HT1080 (cell line): ENCODE measurements around the gene EEF1A2. TPM values are rescaled to one million over a fixed set of nuclear protein-coding genes. Genes with fewer than 3 reads are reported as not detected.

Experiments used
- DNase-seq: peaks from one replicate; pipeline ENCODE4 v3.0.0-alpha.2; 2015; ENCODE audit warnings: low read depth
- total RNA-seq: library from RNA; depleted of rRNA; stranded (reverse); fragments of >200 nt; shearing (Covaris generic); gene quantifications from 2 replicates; pipeline ENCODE4 v1.2.3, GENCODE V29; 2014

The EEF1A2 gene
- total RNA-seq, 1 experiment from 2014 or later, result 276 TPM

DNA sequence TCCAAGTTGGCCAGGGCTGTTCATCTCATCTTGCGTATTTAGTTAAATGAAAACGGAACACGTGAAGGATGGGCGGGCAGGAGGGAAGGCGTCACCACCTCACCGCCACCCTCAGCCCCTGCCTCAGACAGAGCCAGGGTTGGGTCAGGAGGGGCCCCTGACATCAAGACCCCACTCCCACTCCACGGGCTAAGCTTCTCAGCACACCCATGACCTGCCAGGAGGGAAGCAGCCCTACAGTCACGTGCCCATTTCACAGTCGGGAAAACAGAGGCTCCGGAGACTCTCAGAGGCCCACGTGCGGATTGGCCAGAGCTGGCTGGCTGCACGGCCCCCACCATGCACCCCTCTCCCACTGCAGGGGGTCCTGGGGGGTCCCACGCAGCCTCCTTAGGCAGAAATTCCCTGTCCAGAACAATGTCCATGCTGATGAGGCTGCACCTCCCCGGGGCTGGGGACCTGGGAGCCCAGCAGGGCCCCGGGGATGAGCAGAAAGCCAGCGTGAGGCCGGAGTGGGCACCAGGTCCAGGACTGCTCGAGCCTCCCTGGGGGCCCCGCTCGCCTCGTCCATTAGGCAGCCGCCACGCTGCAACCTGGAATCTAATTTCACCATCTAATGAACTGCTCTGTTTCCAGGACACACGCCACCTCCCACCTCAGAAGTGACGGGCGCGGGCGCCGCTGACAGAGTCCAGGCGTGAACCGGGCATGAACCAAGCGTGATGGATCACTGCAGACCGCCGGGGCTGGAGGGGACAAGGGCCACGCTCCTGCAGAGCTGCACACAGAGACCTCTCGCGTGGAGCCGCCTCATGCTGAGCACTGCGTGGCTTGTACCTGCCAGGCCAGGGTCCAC, 42.2 kb downstream of the EEF1A2 start:
- no peak for DNase-seq

DNA sequence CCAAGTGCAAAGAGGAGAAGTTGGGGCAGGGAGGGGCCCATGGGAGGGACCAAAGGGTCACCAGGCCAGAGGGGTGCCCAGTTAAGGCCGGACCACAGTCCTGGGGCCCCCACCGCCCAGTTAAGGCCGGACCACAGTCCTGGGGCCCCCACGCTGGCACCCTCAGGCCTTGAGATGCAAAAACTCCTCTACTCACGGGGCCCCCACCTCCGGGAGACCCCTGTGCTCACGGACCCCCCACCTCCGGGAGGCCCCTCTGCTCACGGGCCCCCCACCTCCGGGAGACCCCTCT, 43.4 kb downstream of the EEF1A2 start:
- DNase-seq, result no peak

DNA sequence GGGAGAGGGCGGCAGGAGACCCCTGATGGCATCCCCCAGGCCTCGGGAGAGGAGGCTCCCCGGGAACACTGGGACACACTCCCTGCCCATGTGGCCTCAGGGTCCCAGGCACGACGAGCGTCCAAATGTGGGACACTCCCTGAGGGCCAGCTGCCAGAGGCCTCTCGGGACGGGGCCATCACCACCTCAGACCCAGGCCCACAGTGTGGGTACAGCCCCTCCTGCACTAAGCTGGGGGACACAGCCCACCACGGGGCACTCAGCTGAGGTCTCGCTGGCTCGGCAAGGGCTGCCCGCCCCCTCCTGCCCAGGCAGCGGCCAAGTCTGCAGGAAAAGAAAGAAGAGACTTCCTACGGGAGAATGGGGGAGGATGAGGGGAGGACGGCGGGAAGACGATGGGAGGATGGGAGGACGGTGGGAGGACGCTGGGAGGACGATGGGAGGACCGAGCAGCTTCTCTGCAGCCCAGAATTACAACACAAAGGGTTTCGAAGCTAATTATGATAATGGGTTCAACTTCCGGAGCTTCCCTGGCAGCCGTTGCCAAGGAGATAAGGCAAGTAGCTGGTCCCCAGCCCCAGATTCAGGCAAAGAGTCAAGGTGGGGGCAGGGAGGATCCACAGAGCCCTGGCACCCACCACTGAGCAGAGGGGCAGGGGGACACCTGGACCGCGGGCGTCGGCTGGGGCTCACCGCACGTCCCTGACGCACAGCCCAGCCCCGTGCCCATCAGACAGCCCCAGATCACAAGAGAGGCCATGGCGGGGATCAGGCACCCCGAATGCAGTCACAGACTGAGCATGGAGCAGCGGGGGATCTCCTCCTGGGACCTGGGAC, 43.9 kb downstream of the EEF1A2 start:
- no peak for DNase-seq

DNA sequence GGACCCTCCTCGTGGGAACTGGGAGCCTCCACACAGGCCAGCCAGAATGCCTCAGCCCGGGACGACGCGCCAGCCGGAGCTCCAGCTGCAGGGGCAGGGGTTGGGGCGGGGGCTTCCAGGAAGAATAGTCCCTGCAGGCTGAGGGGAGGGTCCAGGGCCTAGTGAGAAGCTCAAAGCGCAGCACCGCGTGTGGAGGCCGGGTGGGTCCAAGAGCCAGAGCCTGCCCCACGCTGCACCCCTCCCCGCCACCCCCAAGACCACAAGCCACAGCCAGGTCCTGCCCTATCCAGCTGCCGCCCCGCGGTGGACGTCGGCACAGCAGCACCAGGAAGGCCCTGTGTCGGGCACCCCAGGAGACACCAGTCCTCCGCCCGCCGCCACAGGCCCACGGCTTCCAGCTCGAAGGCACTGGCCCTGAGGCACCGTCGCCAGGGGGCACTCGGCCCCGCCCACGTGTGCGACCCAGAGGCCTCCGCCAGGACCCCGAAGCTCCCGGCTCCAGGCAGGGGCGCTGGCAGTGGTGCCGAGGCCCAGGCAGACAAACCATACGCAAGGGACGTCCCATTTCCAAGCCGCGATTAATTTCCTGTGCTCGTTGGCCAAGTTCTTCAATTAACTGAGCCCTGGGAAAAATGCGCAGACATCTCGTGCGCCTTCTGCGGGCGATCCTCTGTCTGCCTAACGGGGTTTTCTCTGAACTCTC, 45.9 kb downstream of the EEF1A2 start:
- DNase-seq, result no peak

DNA sequence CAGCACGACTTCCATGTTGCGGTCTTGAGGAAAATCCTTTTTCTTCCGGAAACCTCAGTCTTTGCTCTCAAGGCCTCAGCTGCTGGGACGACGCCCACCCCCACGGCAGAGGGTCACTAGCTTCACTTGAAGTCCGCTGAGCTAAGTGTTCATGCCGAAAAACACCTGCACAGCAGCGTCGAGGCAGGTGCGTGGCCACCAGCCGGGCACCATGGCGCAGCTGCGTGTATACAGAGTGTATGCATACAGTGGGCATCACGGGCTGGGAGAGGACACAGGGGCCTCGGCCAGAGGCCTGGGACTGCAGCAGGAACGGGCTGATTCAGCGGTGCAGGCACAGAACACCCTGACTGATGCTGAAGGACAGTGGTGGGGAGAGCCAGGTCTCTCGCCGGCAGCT, 46.5 kb downstream of the EEF1A2 start:
- no peak for DNase-seq

DNA sequence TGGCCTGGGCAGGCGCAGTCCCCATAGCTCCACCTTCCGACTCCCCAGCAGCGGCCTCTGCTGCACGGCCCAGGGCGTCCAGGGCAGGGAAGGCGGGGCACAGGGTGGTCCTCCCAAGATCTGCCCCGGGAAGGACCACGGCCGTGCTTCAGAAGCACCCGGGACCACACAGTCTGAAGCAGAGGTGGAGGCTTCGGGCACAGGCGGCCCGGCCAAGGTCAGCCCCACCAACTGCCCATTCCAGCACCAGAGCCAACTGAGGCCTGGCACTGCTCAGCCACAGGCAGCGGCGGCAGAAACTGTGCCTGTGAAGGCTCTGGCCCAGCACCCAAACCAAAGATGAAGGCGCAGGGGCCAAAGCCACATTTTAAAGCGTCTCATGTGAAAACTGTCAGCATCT, 47.1 kb downstream of the EEF1A2 start:
- no peak for DNase-seq

DNA sequence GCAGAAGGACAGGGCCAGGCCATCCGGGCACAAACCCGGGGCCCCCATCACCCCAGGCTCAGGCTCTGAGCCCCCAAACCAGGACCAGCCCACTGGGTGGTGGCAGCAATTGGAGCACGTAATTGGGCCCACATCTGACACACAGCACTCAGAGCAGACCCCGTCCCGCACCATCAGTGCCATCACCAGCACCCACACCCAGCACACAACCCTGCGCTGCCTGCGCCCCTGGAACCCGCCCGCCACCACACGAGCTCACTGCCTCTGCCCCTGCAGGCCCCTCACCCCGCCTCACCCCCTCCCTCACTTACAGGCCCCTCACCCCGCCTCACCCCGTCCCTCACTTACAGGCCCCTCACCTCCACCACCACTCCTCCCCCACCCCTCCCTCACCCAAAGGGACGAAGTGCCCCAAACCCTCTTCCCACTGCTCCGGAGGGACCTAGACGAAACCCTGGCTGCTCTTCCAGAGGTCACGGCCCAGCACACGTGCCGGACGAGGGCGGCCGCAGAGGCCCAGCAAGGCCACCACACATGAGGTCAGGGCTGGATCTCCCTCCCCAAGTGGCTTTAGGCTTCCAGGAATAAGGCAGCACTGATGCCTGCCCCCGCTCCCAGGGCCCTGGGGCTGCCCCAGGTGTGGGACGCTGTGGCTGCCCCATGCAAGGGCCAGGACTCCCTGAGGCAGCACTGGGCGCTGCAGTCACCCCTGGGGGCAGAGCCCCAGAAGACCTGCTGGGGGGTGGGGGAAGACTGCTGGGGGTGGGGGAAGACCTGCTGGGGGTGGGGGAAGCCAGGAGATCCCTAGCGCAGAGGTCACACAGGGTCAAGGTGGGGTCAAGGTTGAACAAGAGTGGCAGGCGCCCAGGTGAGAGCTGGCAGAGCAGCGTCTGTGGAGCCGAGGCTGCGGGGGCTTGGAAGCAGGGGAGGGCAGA, 48.8 kb downstream of the EEF1A2 start:
- DNase-seq, result no peak

DNA sequence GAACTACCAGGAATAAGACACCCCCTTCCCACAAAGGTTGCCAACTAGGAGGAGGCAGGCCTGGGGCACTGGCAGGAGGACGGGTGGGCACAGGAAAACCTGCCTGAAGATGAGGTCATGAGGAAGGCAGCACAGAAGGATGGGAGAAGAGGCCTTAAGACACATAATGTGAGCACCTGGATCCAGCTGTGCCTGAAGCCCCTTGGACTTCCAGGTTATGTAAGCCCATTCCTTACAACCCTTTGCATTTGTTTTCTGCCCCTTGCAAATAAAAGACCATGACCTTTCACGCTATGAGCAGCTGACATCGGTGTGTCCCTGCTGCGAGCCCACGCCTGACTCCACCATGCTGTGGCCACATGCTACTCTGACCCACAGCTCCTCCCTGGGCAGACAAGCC, 49.9 kb downstream of the EEF1A2 start:
- no peak for DNase-seq

DNA sequence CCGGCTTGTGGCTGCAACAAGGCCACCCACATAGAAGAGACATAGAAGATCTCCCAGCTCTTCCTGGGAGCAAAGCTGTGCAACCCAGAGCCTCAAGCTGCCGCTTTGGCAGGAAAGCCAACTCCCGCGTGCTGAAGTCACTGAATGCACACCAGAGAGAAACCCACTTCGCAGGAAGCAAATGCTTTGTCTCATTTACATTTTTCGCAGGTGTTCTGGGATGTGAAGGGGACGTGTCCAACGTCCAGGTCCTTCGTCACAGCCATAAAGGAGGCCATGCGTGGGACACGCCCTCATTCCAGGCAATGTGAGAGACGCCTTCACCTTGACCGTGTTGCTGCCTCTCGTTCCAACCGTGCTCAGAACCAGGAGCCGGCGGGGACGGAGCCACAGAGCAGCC, 50.9 kb downstream of the EEF1A2 start:
- no peak for DNase-seq

DNA sequence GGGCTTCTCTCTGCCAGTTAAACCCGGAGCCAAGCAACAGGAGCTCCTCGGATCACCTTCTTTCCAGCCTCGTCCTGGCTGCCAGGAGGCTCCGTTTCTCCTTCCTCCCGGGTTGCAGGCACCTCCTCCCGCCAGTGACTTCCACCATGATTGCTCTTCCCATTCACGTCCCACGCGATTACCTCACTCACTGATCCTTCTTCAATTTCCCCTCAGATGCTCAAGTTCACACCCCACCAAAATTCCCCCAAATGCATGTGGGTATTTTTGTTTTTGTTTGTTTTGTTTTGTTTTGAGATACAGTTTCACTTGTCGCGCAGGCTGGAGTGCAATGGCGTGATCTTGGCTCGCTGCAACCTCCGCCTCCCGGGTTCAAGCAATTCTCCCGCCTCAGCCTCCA, 51.6 kb downstream of the EEF1A2 start:
- DNase-seq, result no peak

DNA sequence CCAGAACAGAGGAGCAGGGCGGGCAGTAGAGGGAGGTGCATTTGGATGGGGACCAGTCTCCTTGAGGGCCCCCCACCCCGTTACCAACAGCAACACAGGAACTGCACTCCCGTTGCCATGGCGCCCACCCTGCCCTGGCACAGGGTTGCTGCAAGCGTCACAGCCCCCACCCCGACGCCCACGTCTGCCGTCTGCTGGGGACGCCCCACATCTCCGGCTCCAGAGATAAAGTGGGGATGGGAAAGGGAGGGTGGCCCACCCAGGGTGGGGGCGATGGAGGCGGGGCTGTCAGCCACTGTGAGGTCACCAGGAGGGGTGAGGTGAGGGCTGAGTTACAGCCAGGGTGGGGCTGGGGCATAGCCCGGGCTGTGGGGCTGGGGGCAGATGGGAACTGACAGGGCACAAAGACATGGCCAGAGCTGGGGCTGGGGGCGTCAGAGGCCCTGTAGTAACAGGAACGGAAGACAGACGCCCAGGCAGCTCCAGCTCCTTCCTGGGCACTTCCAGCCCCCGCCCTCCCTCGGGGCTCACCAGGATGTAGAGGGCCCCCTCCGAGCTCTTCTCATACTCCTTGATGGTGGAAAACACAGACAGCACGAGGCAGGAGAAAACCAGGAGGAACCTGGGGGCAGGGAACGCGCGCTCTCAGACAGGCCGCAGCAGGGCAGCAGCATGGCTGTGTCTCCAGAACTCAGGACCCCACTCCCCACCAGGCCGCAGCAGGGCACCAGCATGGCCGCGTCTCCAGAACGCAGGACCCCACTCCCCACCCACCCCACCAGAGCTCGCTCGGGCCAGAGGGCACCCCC, 52.5 kb downstream of the EEF1A2 start:
- no peak for DNase-seq

DNA sequence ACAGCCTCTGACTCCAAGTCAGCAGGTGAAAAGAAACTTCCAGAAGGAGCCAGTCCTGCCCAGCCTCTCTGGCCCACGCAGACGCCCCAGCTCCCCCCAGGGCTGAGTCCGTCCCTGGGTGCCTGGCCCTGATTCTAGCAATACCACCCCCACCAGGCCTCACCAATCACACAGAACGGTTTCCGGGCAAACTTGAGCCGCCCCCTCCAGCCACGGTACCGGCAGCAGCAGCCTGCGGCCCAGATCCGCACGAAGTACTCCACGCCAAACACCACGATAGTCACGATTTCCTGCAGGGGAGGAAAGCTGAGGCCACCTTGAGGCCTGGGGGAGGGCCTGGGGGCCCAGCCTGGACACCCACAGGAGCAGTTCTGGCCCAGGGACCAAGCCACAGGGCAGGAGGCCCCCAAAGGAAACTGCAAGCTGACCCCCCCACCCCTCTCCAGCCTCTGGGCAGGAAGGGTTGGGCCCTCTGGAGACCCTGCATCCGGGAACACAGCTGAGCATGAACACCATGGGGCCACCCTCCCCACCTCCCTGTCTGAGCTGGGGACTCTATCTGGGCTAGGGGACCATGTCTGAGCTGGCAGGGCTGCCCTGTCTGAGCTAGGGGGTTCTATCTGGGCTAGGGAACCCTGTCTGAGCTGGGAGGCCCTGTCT, 53.7 kb downstream of the EEF1A2 start:
- DNase-seq, result no peak

DNA sequence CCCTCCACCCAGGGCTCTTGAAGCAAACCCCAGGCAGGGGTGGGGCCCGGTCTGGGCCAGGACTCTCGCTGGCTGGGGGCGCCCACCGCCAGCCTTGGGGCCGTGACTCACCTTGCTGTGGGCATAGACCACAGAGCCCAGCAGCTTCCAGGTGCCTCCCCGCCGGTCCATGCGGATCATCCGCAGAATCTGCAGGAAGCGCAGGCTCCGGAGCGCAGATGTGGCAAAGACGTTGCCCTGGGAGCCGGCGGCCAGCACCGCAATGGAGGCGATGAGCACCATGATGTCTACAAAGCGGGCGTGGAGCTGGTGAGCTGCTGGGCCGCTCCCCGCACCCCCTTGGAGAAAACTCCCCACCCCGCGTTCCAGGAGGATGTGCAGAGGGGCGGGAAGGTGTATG, 54.3 kb downstream of the EEF1A2 start:
- no peak for DNase-seq

DNA sequence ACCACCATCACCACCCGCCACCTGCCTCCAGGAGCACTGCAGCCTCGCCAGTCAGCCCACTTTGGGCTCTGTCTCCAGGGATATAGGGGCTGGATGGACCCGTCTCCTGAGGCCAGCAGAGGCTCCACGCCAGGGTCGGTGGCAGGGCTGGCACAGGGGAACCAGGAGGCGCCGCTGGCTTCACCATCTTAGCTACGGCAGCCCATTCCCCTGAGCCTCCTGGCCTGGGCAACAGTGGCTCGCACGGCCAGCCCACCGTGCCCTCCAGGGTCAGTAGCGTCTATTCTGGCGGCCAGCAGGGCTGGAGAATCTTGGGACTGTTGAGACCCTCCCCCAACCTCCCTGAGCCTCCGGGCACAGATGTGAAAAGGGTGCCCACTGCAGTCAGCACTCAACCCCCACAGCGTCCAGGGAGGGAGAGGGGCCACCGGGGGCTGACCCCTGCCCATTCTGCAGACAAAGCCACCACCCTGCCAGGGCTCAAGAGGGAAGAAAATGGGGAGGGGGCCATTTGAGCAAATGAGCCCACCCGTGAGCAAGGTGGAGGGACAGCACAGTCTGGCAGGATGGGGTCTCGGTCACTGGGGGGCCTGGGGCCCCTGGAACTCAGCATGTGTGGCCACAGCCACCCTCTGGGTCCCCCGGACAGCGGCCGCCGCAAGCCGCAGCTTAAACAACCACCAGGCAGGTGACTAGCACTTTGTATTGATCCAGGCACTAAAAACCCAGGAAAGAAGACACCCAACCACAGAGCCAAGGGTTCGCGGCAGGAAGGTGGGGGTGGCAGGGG, 55.1 kb downstream of the EEF1A2 start:
- DNase-seq, result no peak

DNA sequence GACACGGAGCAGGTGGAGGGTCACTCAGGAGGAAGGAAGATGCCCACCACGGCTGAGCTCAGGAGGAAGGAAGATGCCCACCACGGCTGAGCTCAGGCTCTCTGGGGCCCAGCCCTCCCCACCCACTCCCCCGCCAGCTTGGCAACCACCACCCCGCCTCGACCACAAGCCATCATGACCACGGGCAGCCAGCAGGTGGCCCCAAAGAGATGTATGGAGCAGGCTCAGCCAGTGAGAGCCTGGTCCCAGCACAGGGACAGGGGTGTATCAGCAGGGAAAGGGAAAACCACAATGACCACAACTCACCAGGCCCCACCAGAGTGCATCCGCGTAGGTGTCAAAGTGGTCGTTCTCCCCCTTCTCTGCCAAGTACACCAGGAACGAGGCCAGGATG, 56.8 kb downstream of the EEF1A2 start:
- peak; percentile 25 for DNase-seq

DNA sequence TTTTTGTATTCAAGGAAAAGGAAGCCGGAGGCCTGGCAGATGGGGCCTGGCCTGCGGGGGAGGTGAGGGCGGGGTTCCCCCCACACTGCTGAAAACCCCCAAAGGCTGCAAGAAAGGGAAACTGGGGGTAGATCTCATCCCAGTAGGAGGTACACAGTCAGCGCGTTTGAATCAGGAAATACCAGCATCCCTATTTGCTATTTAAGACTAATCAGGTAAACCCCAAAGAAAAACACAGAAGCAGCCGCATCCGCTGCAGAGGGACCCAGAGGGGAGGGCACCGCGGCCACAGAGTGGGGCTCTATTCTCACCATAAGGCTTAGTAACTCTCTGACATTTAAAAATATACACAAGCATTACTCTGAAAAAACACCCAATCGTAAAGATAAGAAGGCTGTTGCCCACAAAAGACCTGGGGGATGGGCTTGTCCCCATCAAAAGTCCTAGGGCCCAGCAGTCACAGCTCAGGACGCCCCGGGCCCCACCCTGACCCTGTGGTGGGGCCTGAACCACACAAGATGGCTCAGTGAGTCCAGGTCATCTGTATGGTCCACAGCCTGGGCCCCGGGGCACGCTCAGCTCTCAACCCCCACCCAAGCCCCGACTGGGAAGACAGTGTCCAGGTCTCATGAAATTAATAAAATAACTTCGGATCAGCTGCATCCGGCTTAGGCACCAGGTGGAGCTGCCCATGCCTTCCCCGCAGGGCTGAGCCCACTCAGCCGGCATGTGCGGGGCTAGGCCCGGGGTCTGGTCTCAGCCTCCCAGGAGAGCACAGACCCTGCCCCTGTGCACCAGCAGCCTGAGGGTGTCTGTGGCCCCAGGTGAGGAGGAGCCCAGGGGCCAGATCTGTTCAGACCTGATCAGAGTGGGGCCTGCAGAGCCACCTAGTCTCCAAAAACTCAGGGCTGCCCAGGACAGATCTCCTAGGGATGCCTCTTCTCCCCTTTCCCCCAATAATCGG, 57.5 kb downstream of the EEF1A2 start:
- DNase-seq, result no peak

DNA sequence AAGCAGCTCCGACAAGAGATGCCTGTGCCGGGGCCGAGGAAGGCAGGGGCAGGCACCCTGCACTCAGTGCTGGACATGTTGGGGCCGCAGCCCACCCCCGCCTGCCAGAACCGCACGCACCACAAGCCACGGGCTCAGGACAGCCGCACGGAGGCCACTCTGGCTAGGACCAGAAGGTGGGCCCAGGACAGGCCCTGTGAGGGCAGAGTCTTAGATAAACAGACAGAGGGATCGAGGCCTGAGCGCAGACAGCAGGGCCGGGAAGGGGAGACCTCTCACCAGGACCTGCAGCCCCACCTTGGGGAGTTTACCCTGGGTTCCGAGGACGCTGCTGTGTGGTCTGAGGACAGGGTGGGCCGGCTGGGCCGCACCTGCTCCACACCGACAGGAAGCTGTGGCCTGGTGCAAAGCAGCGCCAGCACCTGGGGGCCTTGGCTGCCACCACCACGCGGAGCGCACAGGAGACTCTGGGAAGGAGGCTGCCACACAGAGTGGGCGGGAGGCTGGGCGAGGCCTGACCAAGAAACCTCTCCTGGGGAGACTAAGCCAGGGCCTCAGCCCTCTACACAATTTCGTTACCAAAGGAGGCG, 58.4 kb downstream of the EEF1A2 start:
- DNase-seq, result no peak
